Esophagus (tissue), 2 donors: Measurements from ENCODE around the gene TIGD4. TPM values are rescaled to one million over a fixed set of nuclear protein-coding genes. Genes with fewer than 3 reads are reported as not detected.
"Not testable (repeated sequence)": the region's sequence is repeated elsewhere in the genome, so short reads cannot be mapped to it uniquely, and the experiment has no call there.

Experiments
- H3K27ac ChIP-seq, 2 donors: one replicate each; pipeline ENCODE4 v1.5.1; 2013; ENCODE audit warnings: low read depth in 2 of 2, mild to moderate bottlenecking in 2 of 2, inconsistent platforms in 1 of 2, low read length in 1 of 2, moderate library complexity in 1 of 2
- H3K27me3 ChIP-seq, 2 donors: one replicate each; pipeline ENCODE4 v1.6.1; 2013; ENCODE audit warnings: low read length in 2 of 2, control low read depth in 1 of 2, mild to moderate bottlenecking in 1 of 2; ENCODE audit not compliant: insufficient read depth in 2 of 2, control insufficient read depth in 1 of 2
- H3K36me3 ChIP-seq, 2 donors: one replicate each; pipeline ENCODE4 v1.6.1; 2013; ENCODE audit warnings: low read length in 1 of 2; ENCODE audit not compliant: control insufficient read depth in 2 of 2, insufficient read depth in 2 of 2
- H3K4me1 ChIP-seq, 2 donors: one replicate each; pipeline ENCODE4 v1.6.1; 2013; ENCODE audit warnings: low read length in 1 of 2; ENCODE audit not compliant: control insufficient read depth in 2 of 2, insufficient read depth in 2 of 2
- H3K4me3 ChIP-seq, 2 donors: one replicate each; pipeline ENCODE4 v1.5.1; 2013; ENCODE audit warnings: low read length in 2 of 2, mild to moderate bottlenecking in 2 of 2, low read depth in 1 of 2, moderate library complexity in 1 of 2
- H3K9me3 ChIP-seq, 2 donors: one replicate each; pipeline ENCODE4 v1.6.1; 2013; ENCODE audit warnings: mild to moderate bottlenecking in 2 of 2, low read depth in 1 of 2, low read length in 1 of 2, moderate library complexity in 1 of 2; ENCODE audit not compliant: control insufficient read depth in 2 of 2, insufficient read depth in 1 of 2
- WGBS, 2 donors: extraction: QIAGEN DNeasy Blood & Tissue Kit; methylation state at CpG; one replicate each; pipeline ENCODE4 v1.1.7; 2013; 5-methylcytosine and 5-hydroxymethylcytosine counted together
- polyA plus RNA-seq, 2 donors: library from polyadenylated mRNA; stranded (reverse); fragments of 200-250 nt; gene quantifications; one replicate each; pipeline ENCODE4 v1.2.3, GENCODE V29; 2013
- donor health status: healthy with polysubstance abuse.
- donor health status: Bipolar disorder and iron deficiency.

Gene TIGD4
- polyA plus RNA-seq, 2 donors = 0.04 to 0.05 TPM

- Histone ChIP-seq H3K27ac (no peak overlapping the region), H3K27me3 (no peaks in the 10 kb centered on the region), H3K9me3 (no peaks in the 10 kb centered on the region), H3K4me3 (no peak overlapping the region), H3K4me1 (no peaks in the 10 kb centered on the region), H3K36me3 (no peaks in the 10 kb centered on the region)
- WGBS, 2 donors = 59 to 61% methylated on average over 3 of the region's 3 CpGs
These were observed 7.6 kb downstream of the TIGD4 start for GRCh38 chr4:152771741-152772533.

- not testable (repeated sequence) for H3K27me3 ChIP-seq, H3K36me3 ChIP-seq, H3K4me3 ChIP-seq, H3K27ac ChIP-seq, H3K9me3 ChIP-seq, H3K4me1 ChIP-seq
- WGBS, 2 donors = 90 to 93% methylated on average over 47 to 54 of the region's 54 CpGs
These were observed 14.3 kb downstream of the TIGD4 start for GRCh38 chr4:152765069-152765737.

GRCh38 chr4:152763796-152764195 is 15.7 kb downstream of the TIGD4 start:
- no peak overlapping the region for H3K4me3 ChIP-seq
- no peaks in the 10 kb centered on the region for H3K4me1 ChIP-seq
- no peaks in the 10 kb centered on the region for H3K9me3 ChIP-seq
- WGBS, 2 donors = 90 to 100% methylated on average over 1 of the region's 1 CpG
- H3K36me3 ChIP-seq = no peaks in the 10 kb centered on the region
- no peaks in the 10 kb centered on the region for H3K27me3 ChIP-seq
- no peak overlapping the region for H3K27ac ChIP-seq

GRCh38 chr4:152748619-152749018 is 30.9 kb downstream of the TIGD4 start:
- H3K9me3 ChIP-seq = peaks cover 4% of the 10 kb centered on the region in 2 donors
- no peaks in the 10 kb centered on the region for H3K36me3 ChIP-seq
- no peaks in the 10 kb centered on the region for H3K27me3 ChIP-seq
- 94% methylated on average over 9 of the region's 9 CpGs for WGBS, 2 donors
- no peak overlapping the region for H3K4me3 ChIP-seq
- no peak overlapping the region for H3K27ac ChIP-seq
- no peaks in the 10 kb centered on the region for H3K4me1 ChIP-seq

GRCh38 chr4:152747444-152747843 is 32.1 kb downstream of the TIGD4 start:
- no peaks in the 10 kb centered on the region for H3K4me1 ChIP-seq
- no peak overlapping the region for H3K27ac ChIP-seq
- no peak overlapping the region for H3K4me3 ChIP-seq
- no peaks in the 10 kb centered on the region for H3K36me3 ChIP-seq
- 38 to 55% methylated on average over 2 of the region's 2 CpGs for WGBS, 2 donors
- peaks cover 4% of the 10 kb centered on the region in 2 donors for H3K9me3 ChIP-seq
- no peaks in the 10 kb centered on the region for H3K27me3 ChIP-seq

DNA sequence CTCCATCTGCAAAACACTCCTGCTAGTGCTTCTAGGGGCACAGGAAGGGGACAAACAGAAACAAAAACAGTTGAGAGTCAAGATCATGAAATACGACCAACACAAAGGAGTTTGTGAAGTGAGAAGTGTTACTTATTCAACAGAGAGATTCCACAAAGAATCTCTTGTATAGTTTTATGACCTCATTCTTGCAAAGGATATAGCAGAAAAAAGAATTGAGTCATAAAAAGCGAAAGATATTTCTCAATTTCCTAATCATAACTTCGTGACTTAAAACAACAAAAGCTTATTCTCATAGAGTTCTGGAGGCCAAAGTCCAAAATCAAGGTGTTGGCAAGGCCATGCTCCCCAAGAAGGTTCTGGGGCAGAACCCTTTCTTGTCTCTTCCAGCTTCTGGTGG is 40.7 kb downstream of the TIGD4 start:
- Histone ChIP-seq H3K4me1 (no peaks in the 10 kb centered on the region), H3K27me3 (no peaks in the 10 kb centered on the region), H3K4me3 (no peak overlapping the region), H3K9me3 (no peaks in the 10 kb centered on the region), H3K27ac (no peak overlapping the region), H3K36me3 (no peaks in the 10 kb centered on the region)
- 44 to 51% methylated on average over 3 of the region's 3 CpGs for WGBS, 2 donors

DNA sequence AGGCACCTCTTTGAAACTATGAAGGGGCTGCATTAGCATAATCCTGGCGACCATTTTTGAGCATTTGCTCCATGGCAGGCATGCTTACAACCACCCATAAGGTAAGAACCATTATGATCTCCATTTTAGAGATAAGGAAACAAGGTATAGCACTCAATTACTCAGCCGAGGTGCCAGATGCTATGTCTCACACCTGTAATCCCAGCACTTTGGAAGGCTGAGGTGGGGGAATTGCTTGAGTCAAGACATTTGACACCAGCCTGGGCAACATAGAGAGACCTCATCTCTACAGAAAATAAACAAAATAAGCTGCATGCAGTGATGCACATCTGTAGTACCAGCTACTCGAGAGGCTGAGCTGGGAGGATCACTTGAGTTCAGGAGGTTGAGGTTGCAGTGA is 43.6 kb downstream of the TIGD4 start:
- Histone ChIP-seq H3K27me3 (no peaks in the 10 kb centered on the region), H3K9me3 (no peaks in the 10 kb centered on the region), H3K36me3 (no peaks in the 10 kb centered on the region), H3K4me3 (no peak overlapping the region), H3K27ac (no peak overlapping the region), H3K4me1 (no peaks in the 10 kb centered on the region)
- WGBS, 2 donors = 65 to 73% methylated on average over 3 of the region's 3 CpGs

- H3K9me3 ChIP-seq = no peaks in the 10 kb centered on the region
- WGBS, 2 donors = 13 to 18% methylated on average over 2 of the region's 2 CpGs
- no peak overlapping the region for H3K27ac ChIP-seq
- H3K36me3 ChIP-seq = no peaks in the 10 kb centered on the region
- H3K4me3 ChIP-seq = no peak overlapping the region
- H3K4me1 ChIP-seq = no peaks in the 10 kb centered on the region
- no peaks in the 10 kb centered on the region for H3K27me3 ChIP-seq
These were observed 44.1 kb downstream of the TIGD4 start for GRCh38 chr4:152735396-152735859.

DNA sequence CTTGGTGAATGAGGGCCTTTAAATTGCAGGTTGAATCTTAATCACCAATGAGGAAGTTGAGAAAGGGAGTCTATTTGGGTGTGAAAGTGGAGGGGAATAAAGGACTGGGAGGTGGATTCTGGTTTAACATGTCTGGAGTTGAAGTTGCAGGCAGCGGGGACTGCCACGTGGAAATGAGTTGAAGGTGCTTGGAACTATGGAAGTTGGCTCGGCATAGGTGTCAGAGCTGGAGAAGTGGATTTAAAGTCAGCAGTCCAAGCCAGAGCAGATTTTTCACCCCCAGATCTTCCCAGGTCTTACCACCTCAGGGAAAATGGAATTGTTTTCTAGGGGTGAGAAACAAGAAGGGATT is 44.9 kb downstream of the TIGD4 start:
- H3K27ac ChIP-seq = peak overlapping the region in 1 of 2 donors; percentile 24
- H3K36me3 ChIP-seq = no peaks in the 10 kb centered on the region
- H3K4me3 ChIP-seq = no peak overlapping the region
- no peaks in the 10 kb centered on the region for H3K9me3 ChIP-seq
- no peaks in the 10 kb centered on the region for H3K27me3 ChIP-seq
- WGBS, 2 donors = 50 to 53% methylated on average over 3 of the region's 3 CpGs
- H3K4me1 ChIP-seq = no peaks in the 10 kb centered on the region
